Smooth muscle cell (in vitro differentiated cells): Measurements from ENCODE around the gene WDR54. TPM values are rescaled to one million over a fixed set of nuclear protein-coding genes. Genes with fewer than 3 reads are reported as not detected.

Source experiments
- DNase-seq: peaks from one replicate; lab custom pipeline; 2025; ENCODE audit not compliant: unreplicated experiment; lab: John Stamatoyannopoulos, UW
- H2AFZ ChIP-seq: fragments of 200-600 bp; sonication (generic); 2 replicates; pipeline ENCODE4 v1.6.0; 2016; ENCODE audit warnings: antibody characterized with exemption, low read depth, mild to moderate bottlenecking
- H3F3A ChIP-seq: fragments of 200-600 bp; sonication (generic); 2 replicates; pipeline ENCODE4 v1.6.0; 2017; ENCODE audit warnings: antibody characterized with exemption, low read depth
- H3K27ac ChIP-seq: fragments of 200-600 bp; sonication (generic); 2 replicates; pipeline ENCODE4 v1.5.1; 2016; ENCODE audit warnings: low read depth, mild to moderate bottlenecking
- H3K27me3 ChIP-seq: fragments of 200-600 bp; sonication (generic); 2 replicates; pipeline ENCODE4 v1.6.1; 2016; ENCODE audit warnings: low read depth, mild to moderate bottlenecking
- H3K36me3 ChIP-seq: fragments of 200-600 bp; sonication (generic); 2 replicates; pipeline ENCODE4 v1.5.1; 2016; ENCODE audit warnings: low read depth
- H3K4me1 ChIP-seq: fragments of 200-600 bp; sonication (generic); 2 replicates; pipeline ENCODE4 v1.5.1; 2016; ENCODE audit warnings: low read depth
- H3K4me2 ChIP-seq: fragments of 200-600 bp; sonication (generic); 2 replicates; pipeline ENCODE4 v1.6.0; 2016; ENCODE audit warnings: mild to moderate bottlenecking
- H3K4me3 ChIP-seq: fragments of 200-600 bp; sonication (generic); 2 replicates; pipeline ENCODE4 v1.5.1; 2016; ENCODE audit warnings: mild to moderate bottlenecking
- H3K79me2 ChIP-seq: fragments of 200-600 bp; sonication (generic); 2 replicates; pipeline ENCODE4 v1.6.0; 2016; ENCODE audit warnings: low read depth, mild to moderate bottlenecking
- H3K9ac ChIP-seq: fragments of 200-600 bp; sonication (generic); 2 replicates; pipeline ENCODE4 v1.6.0; 2016; ENCODE audit warnings: low read depth
- H3K9me3 ChIP-seq: fragments of 200-600 bp; sonication (generic); replicated peaks from 2 replicates; pipeline ENCODE4 v1.5.1; 2016; ENCODE audit warnings: low read depth
- H4K20me1 ChIP-seq: fragments of 200-600 bp; sonication (generic); 2 replicates; pipeline ENCODE4 v1.6.0; 2016; ENCODE audit warnings: low read depth
- WGBS: methylation state at CpG from one replicate; pipeline ENCODE4 v1.1.7; 2016; ENCODE audit warnings: low lambda C conversion rate; 5-methylcytosine and 5-hydroxymethylcytosine counted together
- polyA plus RNA-seq: library from polyadenylated mRNA; unstranded; fragments of >200 nt; fragmentation: Nextera tagmentation; extraction: Ambion mirVana; gene quantifications from 2 replicates; pipeline ENCODE4 v1.2.1, GENCODE V29; 2016
- total RNA-seq: library from RNA; depleted of rRNA; stranded (reverse); fragments of >200 nt; gene quantifications from 2 replicates; pipeline ENCODE4 v1.2.3, GENCODE V29; 2014
- TF ChIP-seq, protein P1 (sequence below): fragments of 200-600 bp; sonication (generic); IDR thresholded peaks from 2 replicates; pipeline ENCODE4 v1.5.1; 2017; ENCODE audit warnings: borderline replicate concordance, mild to moderate bottlenecking, antibody characterized with exemption; ENCODE audit not compliant: insufficient read depth, poor library complexity, severe bottlenecking

Gene WDR54
- total and polyA plus RNA-seq, 2 experiments from 2014 or later: 52.3 to 59.2 TPM

DNA sequence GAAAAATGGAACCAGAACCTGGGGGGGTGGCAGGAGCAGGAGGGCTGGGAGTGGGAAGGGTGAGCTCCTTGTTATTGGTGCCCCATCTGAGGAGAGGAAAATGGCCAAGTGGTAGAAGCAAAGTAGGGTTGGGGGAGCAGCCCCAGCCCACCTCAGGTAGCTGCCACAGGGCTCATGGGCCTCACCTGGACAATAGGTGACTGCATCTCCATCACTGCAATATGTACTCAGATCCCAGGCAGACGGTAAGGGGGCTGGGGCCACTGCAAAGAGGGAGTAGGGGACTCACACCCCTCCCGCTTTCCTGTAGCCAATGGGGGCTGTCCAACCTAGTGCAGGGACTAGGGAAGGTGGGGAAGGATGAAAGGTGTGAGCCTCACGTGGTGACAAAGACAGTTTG, 4.3 kb upstream of the WDR54 start:
- Histone ChIP-seq H3K9ac (no peak overlapping the region), H3K4me1 (peaks cover 5% of the 10 kb centered on the region), H2AFZ (no peak overlapping the region), H4K20me1 (no peaks in the 10 kb centered on the region), H3K79me2 (no peaks in the 10 kb centered on the region), H3K9me3 (no peaks in the 10 kb centered on the region), H3K4me3 (no peak overlapping the region), H3K4me2 (no peak overlapping the region), H3K27me3 (peaks cover 4% of the 10 kb centered on the region), H3F3A (no peaks in the 10 kb centered on the region), H3K36me3 (no peaks in the 10 kb centered on the region), H3K27ac (no peak overlapping the region)
- WGBS: 73% methylated on average over 3 of the region's 3 CpGs
- DNase-seq: no peak
- TF ChIP-seq, protein P1, sequence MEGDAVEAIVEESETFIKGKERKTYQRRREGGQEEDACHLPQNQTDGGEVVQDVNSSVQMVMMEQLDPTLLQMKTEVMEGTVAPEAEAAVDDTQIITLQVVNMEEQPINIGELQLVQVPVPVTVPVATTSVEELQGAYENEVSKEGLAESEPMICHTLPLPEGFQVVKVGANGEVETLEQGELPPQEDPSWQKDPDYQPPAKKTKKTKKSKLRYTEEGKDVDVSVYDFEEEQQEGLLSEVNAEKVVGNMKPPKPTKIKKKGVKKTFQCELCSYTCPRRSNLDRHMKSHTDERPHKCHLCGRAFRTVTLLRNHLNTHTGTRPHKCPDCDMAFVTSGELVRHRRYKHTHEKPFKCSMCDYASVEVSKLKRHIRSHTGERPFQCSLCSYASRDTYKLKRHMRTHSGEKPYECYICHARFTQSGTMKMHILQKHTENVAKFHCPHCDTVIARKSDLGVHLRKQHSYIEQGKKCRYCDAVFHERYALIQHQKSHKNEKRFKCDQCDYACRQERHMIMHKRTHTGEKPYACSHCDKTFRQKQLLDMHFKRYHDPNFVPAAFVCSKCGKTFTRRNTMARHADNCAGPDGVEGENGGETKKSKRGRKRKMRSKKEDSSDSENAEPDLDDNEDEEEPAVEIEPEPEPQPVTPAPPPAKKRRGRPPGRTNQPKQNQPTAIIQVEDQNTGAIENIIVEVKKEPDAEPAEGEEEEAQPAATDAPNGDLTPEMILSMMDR: no peak

DNA sequence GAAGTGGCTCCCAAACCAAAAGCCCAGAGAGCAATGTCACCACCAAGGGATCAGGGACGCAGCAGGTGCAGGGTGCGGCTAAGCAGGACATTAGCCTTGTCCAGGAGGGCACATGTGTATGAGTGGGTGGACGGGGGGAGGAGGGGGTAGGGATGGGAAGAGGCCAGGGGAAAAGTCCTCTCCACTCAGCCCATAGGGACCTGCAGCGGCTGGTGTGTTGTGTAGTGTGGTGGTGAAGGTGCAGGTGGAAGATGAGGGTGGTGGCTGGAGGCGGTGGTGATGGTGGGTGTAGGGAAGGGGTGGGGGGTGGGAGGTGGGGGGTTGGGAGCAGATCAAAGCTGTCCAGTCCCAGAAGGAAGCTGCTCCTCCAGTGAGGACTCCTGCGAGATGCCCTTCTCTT, 3.8 kb upstream of the WDR54 start:
- Histone ChIP-seq H3K9ac (no peak overlapping the region), H3K27ac (no peak overlapping the region), H3K4me3 (no peak overlapping the region), H3K27me3 (peaks cover 4% of the 10 kb centered on the region), H4K20me1 (no peaks in the 10 kb centered on the region), H3K4me2 (no peak overlapping the region), H3K79me2 (no peaks in the 10 kb centered on the region), H3K9me3 (no peaks in the 10 kb centered on the region), H3F3A (no peaks in the 10 kb centered on the region), H2AFZ (no peak overlapping the region), H3K4me1 (peaks cover 5% of the 10 kb centered on the region), H3K36me3 (no peaks in the 10 kb centered on the region)
- WGBS: 82% methylated on average over 3 of the region's 6 CpGs
- DNase-seq: no peak
- TF ChIP-seq, protein P1: no peak

DNA sequence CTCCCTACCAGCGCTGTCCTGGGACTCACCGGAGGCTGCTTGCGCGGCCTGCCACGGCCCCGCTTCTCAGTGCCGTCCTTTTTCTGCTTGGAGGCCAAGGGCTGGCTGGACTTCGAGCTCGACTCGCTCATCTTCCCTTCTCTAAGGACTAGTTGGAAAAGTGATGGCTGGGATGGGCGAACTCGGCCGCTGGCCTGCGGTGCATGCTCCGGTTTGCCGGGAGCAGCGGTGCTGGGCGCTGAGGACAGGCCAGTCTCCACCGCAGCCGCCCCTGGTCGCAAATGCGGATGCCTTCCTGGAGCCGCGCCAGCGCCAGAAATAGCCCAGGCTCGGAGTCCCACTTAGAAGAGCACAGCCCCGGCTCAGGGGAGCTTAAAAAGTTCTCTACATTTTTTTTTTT, 3.2 kb upstream of the WDR54 start:
- Histone ChIP-seq H3K9ac (no peak overlapping the region), H2AFZ (no peak overlapping the region), H3K27ac (no peak overlapping the region), H3K9me3 (no peaks in the 10 kb centered on the region), H3K4me1 (peaks cover 5% of the 10 kb centered on the region), H4K20me1 (no peaks in the 10 kb centered on the region), H3K27me3 (peaks cover 4% of the 10 kb centered on the region), H3K4me3 (no peak overlapping the region), H3K79me2 (no peaks in the 10 kb centered on the region), H3K36me3 (no peaks in the 10 kb centered on the region), H3F3A (no peaks in the 10 kb centered on the region), H3K4me2 (no peak overlapping the region)
- WGBS: 94% methylated on average over 27 of the region's 27 CpGs
- TF ChIP-seq, protein P1: no peak
- no peak for DNase-seq

DNA sequence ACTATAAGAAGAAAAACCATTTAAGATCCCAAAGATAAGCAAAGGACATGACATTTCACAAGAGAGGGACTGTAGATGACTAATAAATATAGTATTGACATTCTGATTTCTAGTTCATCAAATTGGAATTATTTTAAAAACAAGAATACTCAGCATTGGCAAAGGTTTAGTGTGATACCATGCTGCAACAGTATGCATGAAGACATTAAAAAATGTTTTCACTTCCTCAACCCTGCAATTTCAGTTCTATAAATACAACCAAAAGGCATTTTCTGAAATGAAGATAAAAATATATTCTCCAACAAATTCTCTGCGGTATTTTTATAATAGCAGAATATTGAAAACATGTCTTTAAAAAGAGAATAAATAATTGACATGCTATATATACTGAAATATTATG, 2.2 kb upstream of the WDR54 start:
- DNase-seq: no peak
- no peaks in the 10 kb centered on the region for H3K36me3 ChIP-seq
- 91% methylated on average over 1 of the region's 1 CpG for WGBS
- no peaks in the 10 kb centered on the region for H4K20me1 ChIP-seq
- TF ChIP-seq, protein P1: no peak
- H3K9me3 ChIP-seq: no peaks in the 10 kb centered on the region
- H3K9ac ChIP-seq: no peak overlapping the region
- H3K4me3 ChIP-seq: no peak overlapping the region
- H3K4me2 ChIP-seq: no peak overlapping the region
- peaks cover 3% of the 10 kb centered on the region for H3F3A ChIP-seq
- no peak overlapping the region for H2AFZ ChIP-seq
- H3K27ac ChIP-seq: no peak overlapping the region
- peaks cover 5% of the 10 kb centered on the region for H3K4me1 ChIP-seq
- peaks cover 4% of the 10 kb centered on the region for H3K27me3 ChIP-seq
- no peaks in the 10 kb centered on the region for H3K79me2 ChIP-seq
